Gastroesophageal sphincter (tissue), 4 donors: ENCODE results near the gene DNAJA3. TPM values are rescaled to one million over a fixed set of nuclear protein-coding genes. Genes with fewer than 3 reads are reported as not detected.

Experiments used
- ATAC-seq: fragments of 150-250 bp; one replicate; pipeline ENCODE4 v1.9.1; 2016; ENCODE audit warnings: mild to moderate bottlenecking, moderate library complexity
- H3K27ac ChIP-seq, 4 donors: fragments of 200-600 bp; sonication (generic) in 3 of 4; 1 replicate in 3 of 4; 2 replicates in 1 of 4; pipeline ENCODE4 v1.5.1; 2016 to 2019
- H3K27me3 ChIP-seq: fragments of 200-600 bp; sonication (generic); one replicate; pipeline ENCODE4 v1.5.1; 2019
- H3K36me3 ChIP-seq, 2 donors: fragments of 200-600 bp; sonication (generic); one replicate each; pipeline ENCODE4 v1.5.1; 2019; ENCODE audit warnings: control low read depth in 1 of 2
- H3K4me1 ChIP-seq, 3 donors: fragments of 200-600 bp; sonication (generic); 1 replicate in 2 of 3; 2 replicates in 1 of 3; pipeline ENCODE4 v1.5.1; 2016 to 2019; ENCODE audit warnings: control low read depth in 2 of 3
- H3K4me3 ChIP-seq, 2 donors: fragments of 200-600 bp; sonication (generic); one replicate each; pipeline ENCODE4 v1.5.1; 2019; ENCODE audit warnings: mild to moderate bottlenecking in 1 of 2, moderate library complexity in 1 of 2
- H3K9me3 ChIP-seq, 3 donors: fragments of 200-600 bp; sonication (generic); one replicate each; pipeline ENCODE4 v1.5.1; 2017 to 2019; ENCODE audit warnings: control low read depth in 2 of 3
- EP300 ChIP-seq: sonication (generic); formaldehyde crosslinking; IDR thresholded peaks from one replicate; pipeline ENCODE4 v1.6.1; 2017; ENCODE audit warnings: antibody characterized with exemption, mild to moderate bottlenecking
- POLR2A ChIP-seq, 2 donors: fragments of 450-650 bp; IDR thresholded peaks; one replicate each; pipeline ENCODE4 v1.6.1; 2017; ENCODE audit warnings: antibody characterized with exemption in 2 of 2, mild to moderate bottlenecking in 2 of 2, moderate library complexity in 1 of 2
- POLR2AphosphoS5 ChIP-seq: sonication (generic); formaldehyde crosslinking; IDR thresholded peaks from one replicate; pipeline ENCODE4 v1.6.1; 2017; ENCODE audit warnings: antibody characterized with exemption
- WGBS, 2 donors: methylation state at CpG; one replicate each; pipeline ENCODE4 v1.1.5; 2018; ENCODE audit warnings: low coverage in 1 of 2; 5-methylcytosine and 5-hydroxymethylcytosine counted together
- total RNA-seq, 4 donors: library from RNA; depleted of rRNA; stranded (reverse); fragments of >200 nt; gene quantifications; one replicate each; pipeline ENCODE4 v1.1.0, GENCODE V29; 2016
- TF ChIP-seq, protein P1 (sequence below), 4 experiments: fragments of 200-600 bp in 2 of 4; fragments of 450-650 bp in 2 of 4; sonication (generic) in 1 of 4; IDR thresholded peaks; one replicate each; pipeline ENCODE4 v1.5.1; 2017 to 2019; ENCODE audit warnings: antibody characterized with exemption in 4 of 4, mild to moderate bottlenecking in 2 of 4, moderate library complexity in 2 of 4

Gene DNAJA3
- total RNA-seq, 4 donors from 2014 or later: 39.6 to 55.6 (median 43.9) TPM

GRCh38 chr16:4426722-4427372, 1.2 kb downstream of the DNAJA3 start:
- TF ChIP-seq, protein P1, sequence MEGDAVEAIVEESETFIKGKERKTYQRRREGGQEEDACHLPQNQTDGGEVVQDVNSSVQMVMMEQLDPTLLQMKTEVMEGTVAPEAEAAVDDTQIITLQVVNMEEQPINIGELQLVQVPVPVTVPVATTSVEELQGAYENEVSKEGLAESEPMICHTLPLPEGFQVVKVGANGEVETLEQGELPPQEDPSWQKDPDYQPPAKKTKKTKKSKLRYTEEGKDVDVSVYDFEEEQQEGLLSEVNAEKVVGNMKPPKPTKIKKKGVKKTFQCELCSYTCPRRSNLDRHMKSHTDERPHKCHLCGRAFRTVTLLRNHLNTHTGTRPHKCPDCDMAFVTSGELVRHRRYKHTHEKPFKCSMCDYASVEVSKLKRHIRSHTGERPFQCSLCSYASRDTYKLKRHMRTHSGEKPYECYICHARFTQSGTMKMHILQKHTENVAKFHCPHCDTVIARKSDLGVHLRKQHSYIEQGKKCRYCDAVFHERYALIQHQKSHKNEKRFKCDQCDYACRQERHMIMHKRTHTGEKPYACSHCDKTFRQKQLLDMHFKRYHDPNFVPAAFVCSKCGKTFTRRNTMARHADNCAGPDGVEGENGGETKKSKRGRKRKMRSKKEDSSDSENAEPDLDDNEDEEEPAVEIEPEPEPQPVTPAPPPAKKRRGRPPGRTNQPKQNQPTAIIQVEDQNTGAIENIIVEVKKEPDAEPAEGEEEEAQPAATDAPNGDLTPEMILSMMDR (IDR thresholded peaks at IDR 0.05): no peak
- TF ChIP-seq EP300 (no peak), POLR2AphosphoS5 (no peak), POLR2A (IDR thresholded peaks at IDR 0.05) (no peak)
- Histone ChIP-seq H3K27me3 (no peaks in the 10 kb centered on the region), H3K9me3 (no peaks in the 10 kb centered on the region), H3K27ac (peak overlapping the region in 1 of 4 donors; percentile 97), H3K4me3 (peak overlapping the region; percentile 67 to 94), H3K36me3 (peaks cover 0 to 16% of the 10 kb centered on the region in 2 donors), H3K4me1 (peaks cover 0 to 30% (median 6%) of the 10 kb centered on the region in 3 donors)
- no peak for ATAC-seq
- WGBS, 2 donors: 85 to 86% methylated on average over 4 to 7 of the region's 12 CpGs

GRCh38 chr16:4428500-4428899, 2.8 kb downstream of the DNAJA3 start:
- peaks cover 0 to 33% of the 10 kb centered on the region in 2 donors for H3K36me3 ChIP-seq
- no peaks in the 10 kb centered on the region for H3K9me3 ChIP-seq
- 91 to 96% methylated on average over 6 to 7 of the region's 7 CpGs for WGBS, 2 donors
- no peaks in the 10 kb centered on the region for H3K27me3 ChIP-seq
- TF ChIP-seq POLR2A (IDR thresholded peaks at IDR 0.05): no peak
- no peak for TF ChIP-seq EP300
- TF ChIP-seq, protein P1 (IDR thresholded peaks at IDR 0.05): no peak
- TF ChIP-seq POLR2AphosphoS5: no peak
- no peak overlapping the region for H3K4me3 ChIP-seq
- peaks cover 0 to 30% (median 6%) of the 10 kb centered on the region in 3 donors for H3K4me1 ChIP-seq
- no peak for ATAC-seq
- H3K27ac ChIP-seq: no peak overlapping the region

DNA sequence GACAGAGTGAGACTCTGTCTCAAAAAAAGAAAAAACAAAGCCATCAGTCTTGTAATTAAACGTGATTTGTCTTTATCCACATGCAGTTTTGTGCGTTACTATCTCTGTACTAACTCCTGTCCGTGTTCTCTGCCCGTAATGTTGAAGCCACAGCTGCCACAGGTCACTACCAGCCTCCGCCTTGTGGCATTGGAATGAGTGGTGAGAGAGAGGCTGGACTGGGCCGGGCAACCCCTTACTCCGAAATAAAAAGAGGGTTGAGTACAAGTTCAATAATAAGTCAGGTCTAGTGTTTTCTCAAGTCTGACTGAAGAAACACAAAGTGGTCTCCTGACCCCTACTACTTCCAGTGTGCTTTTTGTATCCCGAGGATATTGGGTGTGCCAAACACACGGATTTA, 5.4 kb downstream of the DNAJA3 start:
- no peaks in the 10 kb centered on the region for H3K27me3 ChIP-seq
- H3K36me3 ChIP-seq: peaks cover 0 to 55% of the 10 kb centered on the region in 2 donors
- TF ChIP-seq POLR2A (IDR thresholded peaks at IDR 0.05) (no peak), EP300 (no peak), POLR2AphosphoS5 (no peak)
- TF ChIP-seq, protein P1 (IDR thresholded peaks at IDR 0.05): no peak
- 76 to 78% methylated on average over 7 to 9 of the region's 9 CpGs for WGBS, 2 donors
- no peak overlapping the region for H3K27ac ChIP-seq
- no peak for ATAC-seq
- no peaks in the 10 kb centered on the region for H3K9me3 ChIP-seq
- H3K4me1 ChIP-seq: peaks cover 0 to 23% (median 6%) of the 10 kb centered on the region in 3 donors
- H3K4me3 ChIP-seq: no peak overlapping the region

DNA sequence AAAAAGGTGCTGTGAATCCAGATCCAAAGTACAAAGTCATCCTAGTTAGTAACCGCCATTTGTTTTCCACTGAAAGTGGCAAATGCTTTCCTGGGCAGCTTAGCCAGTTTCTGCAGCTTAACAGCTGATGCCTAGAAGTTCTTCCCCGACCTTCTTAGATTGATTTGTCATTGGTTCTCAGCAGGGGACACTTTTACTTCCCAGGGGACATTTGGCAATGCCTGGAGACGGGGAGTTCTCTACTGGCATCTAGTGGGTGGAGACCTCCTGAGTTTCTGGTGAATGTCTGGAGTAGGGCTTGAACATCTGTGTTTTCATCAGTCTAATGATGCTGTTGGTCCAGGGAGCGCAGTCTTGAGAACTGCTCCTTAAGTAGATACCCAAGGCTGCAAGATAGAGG, 7.6 kb downstream of the DNAJA3 start:
- H3K27me3 ChIP-seq: no peaks in the 10 kb centered on the region
- no peak overlapping the region for H3K4me3 ChIP-seq
- TF ChIP-seq POLR2AphosphoS5: no peak
- no peak for TF ChIP-seq EP300
- no peak for TF ChIP-seq POLR2A (IDR thresholded peaks at IDR 0.05)
- TF ChIP-seq, protein P1 (IDR thresholded peaks at IDR 0.05): no peak
- H3K27ac ChIP-seq: no peak overlapping the region
- no peaks in the 10 kb centered on the region for H3K9me3 ChIP-seq
- peaks cover 0 to 73% of the 10 kb centered on the region in 2 donors for H3K36me3 ChIP-seq
- WGBS, 2 donors: 82 to 83% methylated on average over 4 of the region's 4 CpGs
- ATAC-seq: no peak
- peaks cover 0 to 5% (median 0%) of the 10 kb centered on the region in 3 donors for H3K4me1 ChIP-seq
